Kidney capillary endothelial cell (primary cell): Measurements from ENCODE around the gene ERC2.

Experiments used
- DNase-seq: peaks from one replicate; pipeline ENCODE4 v3.0.0-alpha.2; 2018; ENCODE audit warnings: low spot score

ERC2 gene

GRCh38 chr3:55554634-55555425 is 913.4 kb downstream of the ERC2 start:
- DNase-seq, result no peak

DNA sequence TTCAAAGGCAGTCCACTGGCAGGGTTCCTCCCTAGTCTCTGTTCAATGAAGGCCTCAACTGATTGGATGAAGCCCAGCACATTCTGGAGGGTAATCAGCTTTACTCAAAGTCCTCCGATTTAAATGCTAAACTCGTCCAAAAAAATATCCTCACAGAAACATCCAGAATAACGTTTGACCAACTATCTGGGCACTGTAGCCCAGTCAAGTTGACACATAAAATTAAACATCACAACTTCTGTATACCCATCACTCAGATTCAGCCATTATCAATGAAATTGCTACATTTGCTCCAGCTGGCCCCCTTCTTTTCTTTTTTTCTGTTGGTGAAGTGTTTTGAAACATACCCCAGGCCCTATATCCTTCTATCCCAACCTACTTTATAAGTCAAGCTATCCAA is 916.6 kb downstream of the ERC2 start:
- DNase-seq, result no peak

DNA sequence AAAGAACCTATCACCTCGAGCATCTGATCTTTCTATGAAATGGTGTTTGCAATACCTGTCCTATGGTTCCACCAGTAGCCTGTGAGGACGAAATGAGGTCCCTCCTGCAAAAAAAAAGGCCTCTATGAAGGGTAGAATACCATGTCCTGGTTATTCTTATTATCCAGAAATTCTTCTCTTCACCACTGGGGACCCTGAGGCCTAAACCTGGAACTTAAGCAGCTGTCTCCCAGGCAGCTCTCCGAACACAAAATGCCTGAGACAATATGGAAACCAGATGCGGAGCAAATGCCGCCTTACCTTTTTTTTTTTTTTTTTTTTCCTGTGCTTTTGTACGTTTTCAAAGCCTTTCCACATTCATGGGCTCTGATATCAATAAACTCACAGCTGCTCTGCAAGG is 919.1 kb downstream of the ERC2 start:
- DNase-seq, result no peak

- DNase-seq, result no peak
Measured at GRCh38 chr3:55546866-55547669, 921.2 kb downstream of the ERC2 start.

GRCh38 chr3:55545995-55546394 is 922.3 kb downstream of the ERC2 start:
- DNase-seq, result no peak

DNA sequence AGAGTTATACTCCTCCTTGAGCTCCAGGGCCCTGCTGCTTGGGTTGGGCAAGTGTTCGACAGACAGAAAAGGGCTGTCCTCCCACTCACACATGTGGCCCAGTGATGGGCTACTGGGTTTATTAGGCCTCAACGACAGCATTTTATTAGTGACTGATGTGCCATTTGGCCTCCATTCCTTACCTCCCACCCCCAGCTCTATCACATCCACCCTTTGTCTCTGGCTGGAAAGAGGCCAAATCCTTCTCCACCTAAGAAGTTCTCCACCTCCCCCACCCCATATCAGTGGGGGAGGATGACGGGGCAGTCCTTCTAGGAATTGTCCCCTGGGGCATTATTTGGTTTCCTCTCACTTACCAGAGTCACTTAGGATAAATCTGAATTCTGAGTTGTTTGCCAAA is 924.0 kb downstream of the ERC2 start:
- DNase-seq, result no peak

GRCh38 chr3:55543181-55543614 is 925.1 kb downstream of the ERC2 start:
- DNase-seq, result no peak

GRCh38 chr3:55541456-55541855 is 926.8 kb downstream of the ERC2 start:
- no peak for DNase-seq

DNA sequence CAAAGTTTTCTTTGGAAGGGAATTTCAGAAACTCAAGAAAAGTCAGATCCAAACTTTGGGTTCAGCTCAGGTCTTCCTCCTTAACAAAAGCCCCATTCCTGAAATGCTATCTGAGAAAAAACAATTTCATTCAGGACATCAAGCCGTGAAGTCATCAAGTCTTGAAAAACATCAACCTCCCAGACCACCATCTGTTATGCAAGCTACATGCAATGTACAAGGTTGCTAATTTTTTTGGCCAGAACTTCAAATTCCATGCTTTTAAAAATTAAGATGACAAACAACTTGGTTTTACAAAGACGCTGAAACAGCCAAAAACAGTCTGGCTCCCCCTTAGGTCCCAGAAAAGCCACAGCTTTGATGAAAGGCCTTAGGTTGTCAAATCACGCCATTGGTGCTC is 927.3 kb downstream of the ERC2 start:
- no peak for DNase-seq

DNA sequence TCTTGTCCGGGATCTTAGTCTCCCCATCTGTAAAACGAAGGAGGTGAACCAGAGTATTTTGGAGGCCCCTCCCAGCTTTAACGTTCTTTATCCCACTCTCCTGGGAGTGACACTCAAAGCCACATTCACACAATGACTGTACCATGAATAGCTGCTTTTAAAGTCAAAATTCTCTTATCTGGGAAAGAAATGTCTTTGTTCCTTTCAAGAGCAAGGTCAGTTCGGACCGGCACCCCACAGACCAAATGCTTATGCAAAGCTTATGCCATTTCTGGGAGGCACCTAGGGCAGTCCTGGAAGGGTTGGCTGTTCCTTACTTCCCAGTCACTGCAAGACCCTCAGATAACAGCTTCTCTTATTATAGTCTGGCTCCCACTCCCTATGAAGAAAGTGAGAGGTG is 927.7 kb downstream of the ERC2 start:
- DNase-seq, result no peak

DNA sequence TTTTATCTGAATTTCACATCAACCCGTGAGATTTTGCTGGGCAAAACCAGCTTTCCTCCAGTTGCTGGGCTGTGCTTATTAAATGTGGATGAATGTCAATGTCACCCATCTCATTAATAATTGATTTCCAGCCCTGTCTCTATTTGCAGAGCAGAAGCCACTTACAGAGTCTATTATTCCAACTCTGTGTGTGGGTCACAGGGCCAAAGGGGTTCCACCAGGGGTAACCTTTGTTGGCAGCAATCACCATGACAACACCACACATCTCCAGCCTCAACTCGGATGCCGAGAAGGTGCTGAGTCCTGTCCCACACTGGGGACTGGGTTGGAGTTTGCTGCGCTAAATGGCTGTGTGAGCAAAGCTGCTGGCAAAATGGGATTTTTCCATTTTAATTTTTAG is 930.1 kb downstream of the ERC2 start:
- no peak for DNase-seq

DNA sequence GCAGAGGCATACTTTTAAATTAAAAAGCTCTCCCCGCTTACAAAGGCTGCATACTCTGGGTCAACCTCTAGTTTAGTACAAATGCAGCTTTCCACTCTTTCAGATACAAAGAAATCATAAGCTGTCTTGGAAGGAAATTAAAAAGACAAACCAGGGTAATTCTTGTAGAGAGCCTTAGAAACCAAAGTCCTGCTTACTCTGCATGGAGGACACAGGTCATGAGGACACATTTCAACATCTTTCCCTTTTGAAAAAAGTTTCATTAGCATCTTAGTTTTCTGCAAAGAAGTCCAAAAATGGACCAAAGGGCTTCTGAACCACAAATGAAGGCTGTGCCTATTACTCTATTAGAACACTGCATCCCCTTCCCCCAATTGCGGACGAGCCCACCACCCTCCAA is 930.7 kb downstream of the ERC2 start:
- DNase-seq, result no peak

GRCh38 chr3:55537129-55537528 is 931.1 kb downstream of the ERC2 start:
- DNase-seq, result no peak

DNA sequence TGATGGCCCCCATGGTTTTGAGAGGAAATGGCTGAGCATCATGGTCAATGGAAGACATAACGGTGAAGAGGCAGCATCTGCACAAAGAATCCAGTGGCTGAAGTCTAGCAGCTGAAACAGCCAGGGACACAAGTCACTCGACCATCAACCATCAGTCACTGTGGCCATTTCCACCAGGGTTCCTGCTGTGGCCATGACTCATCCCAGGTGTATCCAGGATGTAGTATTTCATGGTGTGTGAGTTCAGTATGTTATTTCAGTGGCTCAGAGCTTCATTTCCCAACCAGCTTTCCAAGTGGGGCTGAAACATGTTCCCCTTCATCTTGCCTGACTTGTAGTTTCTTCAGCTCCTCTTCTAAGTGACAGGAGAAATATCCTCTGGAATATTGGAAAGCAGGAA is 933.4 kb downstream of the ERC2 start:
- DNase-seq, result no peak

GRCh38 chr3:55532806-55533205 is 935.5 kb downstream of the ERC2 start:
- DNase-seq, result no peak

DNA sequence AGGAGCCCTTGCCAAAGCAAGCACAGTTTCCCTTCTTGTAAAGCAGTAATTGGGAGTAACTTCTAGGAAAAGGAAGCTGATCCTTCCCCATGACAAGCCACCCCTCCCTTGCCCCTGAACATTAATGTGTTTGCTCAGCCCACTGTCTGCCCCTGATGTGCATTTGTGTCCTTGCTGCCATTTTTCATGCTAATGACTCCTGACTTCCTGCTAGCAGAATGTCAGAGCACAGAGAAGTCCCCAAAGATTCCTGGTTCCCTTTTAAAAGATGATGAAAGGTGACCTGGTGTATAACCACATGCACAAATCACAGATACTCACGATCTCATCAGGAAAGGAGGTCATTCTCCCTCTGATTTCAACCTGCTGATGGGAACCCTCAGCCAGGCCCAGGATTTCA is 936.9 kb downstream of the ERC2 start:
- no peak for DNase-seq

DNA sequence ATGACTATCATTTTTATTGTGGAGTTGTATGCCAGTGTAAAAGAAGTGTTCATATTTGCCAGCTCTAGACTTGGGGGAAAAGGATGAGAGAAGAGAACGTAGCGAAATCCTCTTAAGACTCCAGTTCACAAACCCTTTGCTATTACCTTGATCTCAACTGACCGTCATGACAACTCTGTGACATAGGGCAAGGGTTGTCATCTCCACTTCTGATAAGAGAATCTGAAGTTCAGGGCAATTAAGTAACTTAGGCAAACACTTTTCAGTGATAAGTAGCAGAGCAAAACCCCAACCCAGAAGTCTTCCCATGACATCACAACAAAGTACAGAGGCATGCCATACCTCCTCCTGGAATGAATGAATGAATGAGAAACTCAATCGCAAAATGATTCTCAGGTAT is 940.9 kb downstream of the ERC2 start:
- DNase-seq, result no peak

- DNase-seq, result no peak
Measured at GRCh38 chr3:55526332-55527030, 941.8 kb downstream of the ERC2 start.

DNA sequence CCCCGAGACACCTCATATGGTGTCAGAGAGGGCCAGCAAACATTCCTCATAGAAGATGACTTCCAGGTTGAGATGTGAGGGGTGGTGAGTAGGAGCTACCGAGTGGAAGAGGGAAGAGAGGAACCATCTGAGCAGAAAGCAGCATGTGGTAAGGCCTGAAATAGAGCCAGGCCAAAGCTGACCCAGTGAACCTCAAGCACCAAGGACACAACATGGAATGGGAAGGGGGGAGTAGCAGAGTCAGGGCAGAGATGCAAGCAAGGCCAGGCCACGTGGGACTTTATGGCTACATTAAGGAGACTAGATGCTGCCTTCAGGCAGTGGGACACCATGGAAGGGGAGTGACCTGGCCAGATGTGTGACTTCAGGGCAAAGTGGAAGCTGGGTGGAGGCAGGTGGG is 942.8 kb downstream of the ERC2 start:
- DNase-seq, result no peak

- DNase-seq, result no peak
Measured at GRCh38 chr3:55524565-55525244, 943.6 kb downstream of the ERC2 start.

- DNase-seq, result no peak
Measured at GRCh38 chr3:55523471-55523870, 944.8 kb downstream of the ERC2 start.

- DNase-seq, result no peak
Measured at GRCh38 chr3:55521738-55522421, 946.4 kb downstream of the ERC2 start.
